NT2/D1 (cell line): ENCODE measurements around the gene MANEAL.

Experiments used
- DNase-seq: peaks from one replicate; pipeline ENCODE4 v3.0.0-alpha.2; 2011; ENCODE audit warnings: low read depth, low spot score
- H3K27me3 ChIP-seq: 2 replicates; pipeline ENCODE4 v1.6.0; 2011; ENCODE audit warnings: mild to moderate bottlenecking; ENCODE audit not compliant: insufficient read length, insufficient read depth
- H3K36me3 ChIP-seq: 2 replicates; pipeline ENCODE4 v1.6.1; 2011; ENCODE audit warnings: mild to moderate bottlenecking, low read length, mixed read lengths; ENCODE audit not compliant: insufficient read depth, insufficient read length
- H3K4me1 ChIP-seq: 2 replicates; pipeline ENCODE4 v1.5.1; 2011; ENCODE audit not compliant: insufficient read depth, insufficient read length
- H3K4me3 ChIP-seq: 2 replicates; pipeline ENCODE4 v1.5.1; 2011; ENCODE audit warnings: low read depth; ENCODE audit not compliant: insufficient read length
- H3K9ac ChIP-seq: 2 replicates; pipeline ENCODE4 v1.6.0; 2011; ENCODE audit warnings: low read depth; ENCODE audit not compliant: insufficient read length
- H3K9me3 ChIP-seq: 2 replicates; pipeline ENCODE4 v1.5.1; 2011; ENCODE audit warnings: mild to moderate bottlenecking, low read length; ENCODE audit not compliant: insufficient read depth
- SUZ12 ChIP-seq: IDR thresholded peaks from 2 replicates; pipeline ENCODE4 v1.6.1; 2011; ENCODE audit not compliant: insufficient read length, insufficient read depth; ENCODE audit errors: extremely low read depth
- YY1 ChIP-seq: IDR thresholded peaks from 2 replicates; pipeline ENCODE4 v1.6.1; 2011; ENCODE audit not compliant: insufficient read length, insufficient read depth
- ZNF274 ChIP-seq: IDR thresholded peaks from 2 replicates; pipeline ENCODE4 v1.6.1; 2011; ENCODE audit warnings: mild to moderate bottlenecking, low read depth, low read length

The MANEAL gene

DNA sequence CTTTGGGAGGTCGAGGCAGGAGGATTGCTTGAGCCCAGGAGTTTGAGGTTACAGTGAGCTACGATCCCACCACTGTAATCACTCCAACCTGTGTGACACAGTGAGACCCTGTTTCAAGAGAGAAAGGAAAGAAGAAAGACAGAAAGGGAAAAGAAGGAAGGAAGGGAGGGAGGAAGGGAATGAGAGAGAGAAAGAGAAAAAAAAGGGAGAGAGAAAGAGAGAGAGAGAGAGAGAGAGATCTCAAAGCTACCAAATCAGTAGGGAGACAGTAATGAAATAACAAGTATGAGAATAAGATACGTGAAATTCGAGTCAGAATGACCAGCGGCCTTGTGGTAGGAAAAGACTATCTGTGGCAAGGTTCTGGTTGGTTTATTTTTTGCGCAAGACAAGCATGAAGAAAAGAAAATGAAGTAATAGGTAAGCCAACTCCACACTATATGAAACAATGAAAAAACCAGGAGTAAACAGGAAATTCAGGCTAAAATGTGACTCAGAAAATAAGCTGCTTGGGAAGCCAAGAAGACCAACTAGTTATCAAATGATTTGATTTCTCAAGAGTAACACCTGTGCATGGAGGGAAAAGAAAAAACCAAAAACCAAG is 56.8 kb downstream of the MANEAL start:
- no peak overlapping the region for H3K4me3 ChIP-seq
- TF ChIP-seq YY1 = no peak
- TF ChIP-seq ZNF274 = no peak
- TF ChIP-seq SUZ12 = no peak
- no peak for DNase-seq
- no peaks in the 10 kb centered on the region for H3K4me1 ChIP-seq
- no peaks in the 10 kb centered on the region for H3K27me3 ChIP-seq
- peaks cover 56% of the 10 kb centered on the region for H3K36me3 ChIP-seq
- no peak overlapping the region for H3K9ac ChIP-seq
- H3K9me3 ChIP-seq = no peaks in the 10 kb centered on the region
